Fibroblast of upper back skin (primary cell): ENCODE measurements around the gene PPP1R2B.
"Not testable (repeated sequence)": the region's sequence is repeated elsewhere in the genome, so short reads cannot be mapped to it uniquely, and the experiment has no call there.

Experiments
- DNase-seq: peaks from one replicate; pipeline ENCODE4 v3.0.0-alpha.2; 2013

PPP1R2B gene

DNA sequence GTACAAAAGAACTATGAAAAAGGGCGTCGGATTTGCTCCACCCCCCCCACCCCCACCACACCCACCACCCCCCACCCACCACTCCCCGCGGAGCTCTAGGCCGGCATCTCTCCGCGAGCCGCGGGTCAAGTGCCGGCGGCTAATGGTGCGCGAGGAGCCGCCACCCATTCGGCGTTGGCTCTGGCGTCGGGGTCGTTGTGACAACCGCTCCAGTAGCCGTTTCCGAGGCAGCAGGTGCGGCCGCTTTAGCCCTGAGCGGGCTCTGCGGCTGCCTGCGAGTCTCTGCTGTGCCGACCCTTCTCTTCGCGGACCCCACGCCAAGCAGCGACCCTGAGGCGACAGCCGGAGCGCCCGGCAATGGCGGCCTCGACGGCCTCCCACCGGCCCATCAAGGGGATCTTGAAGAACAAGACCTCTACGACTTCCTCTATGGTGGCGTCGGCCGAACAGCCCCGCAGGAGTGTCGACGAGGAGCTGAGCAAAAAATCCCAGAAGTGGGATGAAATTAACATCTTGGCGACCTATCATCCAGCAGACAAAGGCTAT is at the start of gene PPP1R2B:
PPP1R2B (plus strand) TSS at position 90 of the 546 bp plus-strand sequence; CDS start at position 358, 268 bp downstream.
- no peak for DNase-seq

DNA sequence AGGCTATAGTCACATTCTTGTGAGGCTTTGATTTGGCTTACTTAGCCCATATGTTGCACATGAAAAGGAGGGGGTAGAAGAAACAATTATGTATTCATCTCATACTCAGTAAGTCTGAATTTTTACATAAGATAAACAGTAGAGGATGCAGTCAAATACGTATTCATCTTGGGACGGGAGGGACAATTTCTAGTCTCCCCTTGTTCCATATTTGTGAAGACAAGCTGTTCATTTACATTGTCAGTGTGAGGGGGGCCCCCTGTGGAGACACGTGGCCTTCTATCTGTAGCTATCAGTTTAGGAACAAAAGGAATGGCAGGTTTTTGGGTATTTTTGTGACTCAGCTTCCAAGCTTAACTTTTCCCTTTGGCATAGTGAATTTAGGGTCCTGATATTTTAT is 49.2 kb upstream of the PPP1R2B start:
- peak; percentile 11 for DNase-seq

DNA sequence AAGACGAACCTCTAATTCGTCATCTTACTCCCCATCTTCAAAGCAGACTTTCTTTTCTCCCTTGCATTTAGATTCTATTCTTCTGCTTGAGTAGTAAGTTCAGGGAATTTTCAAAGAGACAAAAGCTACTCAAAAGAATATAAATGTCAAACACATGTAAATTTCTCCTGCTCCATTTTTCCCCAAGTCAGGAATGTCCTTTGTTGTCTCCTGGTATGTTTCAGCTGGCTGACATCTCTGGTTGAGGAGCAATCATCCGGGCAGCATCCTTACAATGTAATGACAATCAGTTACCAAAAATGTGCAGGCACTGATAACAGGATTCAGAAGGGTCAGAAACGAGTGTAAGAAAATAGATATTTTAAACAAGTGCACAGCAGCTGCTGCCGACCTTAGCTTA is 47.6 kb upstream of the PPP1R2B start:
- no peak for DNase-seq

DNA sequence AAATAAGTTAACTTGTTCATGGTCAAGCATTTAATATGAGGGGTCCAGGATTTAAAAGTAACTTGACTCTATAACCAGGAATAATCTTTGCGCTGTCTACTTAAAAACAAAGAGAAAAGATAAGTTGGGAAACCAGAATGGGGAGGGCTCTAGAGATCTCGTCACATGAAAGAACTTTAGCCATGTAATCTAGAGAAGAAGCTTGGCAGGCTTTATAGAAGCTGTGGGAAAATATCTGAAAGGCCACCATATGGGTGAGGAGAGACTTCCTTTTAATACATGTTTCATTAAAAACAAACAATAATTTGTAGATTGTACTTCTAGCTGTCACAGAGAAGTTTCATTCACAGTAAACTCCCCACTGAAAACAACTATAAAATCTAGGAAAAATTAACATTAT is 46.7 kb upstream of the PPP1R2B start:
- no peak for DNase-seq

DNA sequence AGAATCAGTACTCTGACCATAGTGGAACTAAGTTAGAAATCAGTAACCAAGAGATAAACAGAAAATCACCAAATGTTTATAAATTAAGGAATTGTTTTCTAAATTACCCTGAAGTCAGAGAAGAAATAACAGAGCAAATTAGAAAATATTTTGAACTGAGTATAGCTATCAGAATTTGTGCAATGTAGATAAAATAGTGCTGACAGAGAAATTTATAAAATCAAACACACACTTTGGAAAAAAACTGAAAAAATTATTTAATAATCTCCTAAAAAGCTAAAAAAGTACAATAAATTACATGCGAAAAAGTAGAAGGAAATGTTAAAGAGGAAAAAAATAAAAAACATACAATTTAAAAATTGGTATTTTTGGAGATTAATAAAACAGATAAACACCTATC is 37.1 kb upstream of the PPP1R2B start:
- no peak for DNase-seq

DNA sequence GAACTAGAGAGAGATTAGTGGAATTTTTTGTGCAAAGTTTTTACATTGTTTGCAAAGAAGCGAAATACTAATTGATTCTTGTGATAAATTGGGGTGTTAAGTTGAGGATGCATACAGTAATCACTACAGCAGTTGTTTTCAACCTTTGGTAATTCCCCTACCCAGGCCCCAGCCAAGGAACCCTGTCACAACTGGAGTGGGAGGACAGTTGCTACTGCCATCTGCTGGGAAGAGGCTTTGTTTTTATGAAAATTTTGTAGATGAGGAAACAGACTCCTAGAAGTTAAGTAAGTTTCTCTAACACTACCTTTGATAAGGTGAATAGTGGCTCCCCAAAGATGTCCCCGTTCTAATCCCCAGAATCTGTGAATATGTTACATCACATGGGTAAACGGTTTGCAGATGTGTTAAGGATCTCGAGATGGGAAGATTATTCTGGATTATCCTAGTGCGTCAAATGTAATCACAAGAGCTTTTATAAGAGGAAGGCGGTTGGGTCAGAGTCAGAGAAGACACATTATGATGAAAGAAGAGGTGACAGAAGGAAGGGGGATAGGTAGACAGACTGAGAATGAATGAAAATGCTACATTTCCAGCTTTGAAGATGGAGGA is 34.0 kb upstream of the PPP1R2B start:
- DNase-seq: peak; percentile 43

DNA sequence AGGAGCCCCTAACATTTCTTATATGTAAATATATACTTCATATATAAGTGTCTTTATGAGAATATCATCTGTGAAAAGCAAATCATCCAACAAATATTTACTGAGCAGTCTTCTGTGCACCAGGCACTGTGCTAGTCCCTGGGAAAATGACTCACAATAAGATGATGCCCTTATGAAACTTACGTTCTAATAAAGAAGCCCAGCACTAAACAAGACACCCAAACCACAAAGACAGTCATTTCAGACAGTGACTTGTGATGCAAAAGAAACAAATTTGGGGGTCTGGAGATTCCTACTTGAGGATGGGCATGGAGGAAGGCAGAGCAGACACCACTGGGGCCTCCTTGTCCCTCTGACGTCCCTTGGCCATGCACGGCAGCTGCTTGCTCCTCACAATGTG is 30.6 kb upstream of the PPP1R2B start:
- no peak for DNase-seq

DNA sequence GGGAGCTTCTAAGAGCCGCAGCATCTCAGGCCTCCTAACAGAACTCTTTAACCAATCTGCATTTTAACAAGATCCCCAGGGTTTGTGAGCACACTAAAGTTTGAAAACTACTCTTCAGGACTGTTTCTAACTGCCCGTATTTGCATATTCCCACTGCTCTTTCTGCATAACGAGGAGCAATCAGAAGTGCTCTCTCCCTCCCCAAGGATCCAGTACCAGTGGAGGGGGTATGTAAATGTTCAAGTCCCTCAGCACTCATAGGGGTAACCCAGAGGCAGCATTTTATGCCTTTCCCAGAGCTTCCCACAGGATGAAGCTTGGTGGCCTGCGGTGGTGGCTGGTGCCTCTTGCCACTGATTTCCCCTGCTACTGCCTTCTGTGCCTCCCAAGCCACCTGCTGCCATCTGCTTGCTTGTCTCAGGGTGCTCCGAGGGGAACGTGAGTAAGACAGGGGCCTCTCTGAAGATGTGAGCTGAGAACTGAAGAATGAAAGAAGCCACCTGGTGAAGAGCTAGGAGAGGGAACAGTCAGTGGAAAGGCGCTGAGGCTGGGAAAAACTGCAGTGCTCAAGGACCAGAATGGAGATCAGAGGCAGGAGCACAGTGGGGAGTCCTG is 30.0 kb upstream of the PPP1R2B start:
- DNase-seq: no peak

DNA sequence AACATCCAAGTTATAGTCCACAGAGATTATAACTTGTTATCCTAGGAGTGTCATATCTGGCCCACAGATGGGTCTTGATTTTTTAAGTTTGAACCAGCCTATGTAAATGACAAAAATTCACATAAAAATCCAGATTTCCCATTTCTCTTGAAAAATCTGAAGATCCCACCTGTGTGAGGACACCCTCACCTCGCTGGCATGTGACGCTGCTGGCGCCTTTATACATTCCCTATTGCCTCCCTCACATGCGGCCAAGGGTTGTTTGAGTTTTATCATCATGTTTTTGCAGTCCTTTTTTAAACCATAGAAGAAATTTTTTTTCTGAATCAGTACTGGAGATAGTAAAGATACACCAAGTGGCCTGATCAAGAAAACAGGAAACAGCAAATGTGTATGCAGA is 25.9 kb upstream of the PPP1R2B start:
- no peak for DNase-seq

DNA sequence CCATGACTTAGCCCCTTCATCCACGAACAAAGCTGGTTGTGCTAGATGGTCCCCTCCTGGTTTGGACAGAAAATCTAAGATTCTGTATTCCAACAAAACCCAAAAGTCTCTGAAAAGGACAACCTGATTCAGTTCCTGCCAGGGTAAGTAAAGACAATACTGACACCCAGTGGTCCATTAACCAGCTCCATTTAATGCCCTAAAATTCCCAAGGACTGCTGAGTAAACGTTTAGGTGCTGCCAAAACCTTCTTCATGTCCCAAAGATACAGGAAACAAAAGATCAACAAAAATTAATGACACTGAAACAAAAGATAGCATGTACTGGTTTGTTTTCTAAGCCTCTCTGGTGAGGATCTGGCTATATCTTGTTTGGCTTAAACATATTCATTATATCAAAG is 25.3 kb upstream of the PPP1R2B start:
- peak; percentile 63 for DNase-seq

DNA sequence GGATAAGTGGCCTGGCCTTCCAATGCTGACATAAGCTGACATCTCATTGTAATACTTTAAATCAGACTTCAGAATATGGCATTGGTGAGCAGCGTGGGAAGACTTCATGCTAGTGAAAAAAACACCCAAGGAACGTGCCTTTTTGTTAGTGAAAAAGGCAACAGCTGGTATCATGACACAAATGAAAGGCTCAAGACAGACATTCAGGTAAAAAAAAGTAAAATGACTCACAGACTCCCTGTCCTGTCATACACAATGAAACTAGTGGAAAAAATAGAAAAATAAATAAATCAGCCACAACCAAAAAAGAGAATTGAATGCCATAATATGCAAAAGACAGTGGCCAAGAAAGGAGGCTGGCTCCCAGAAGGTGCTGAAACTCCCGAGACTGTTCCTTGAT is 24.4 kb upstream of the PPP1R2B start:
- no peak for DNase-seq

DNA sequence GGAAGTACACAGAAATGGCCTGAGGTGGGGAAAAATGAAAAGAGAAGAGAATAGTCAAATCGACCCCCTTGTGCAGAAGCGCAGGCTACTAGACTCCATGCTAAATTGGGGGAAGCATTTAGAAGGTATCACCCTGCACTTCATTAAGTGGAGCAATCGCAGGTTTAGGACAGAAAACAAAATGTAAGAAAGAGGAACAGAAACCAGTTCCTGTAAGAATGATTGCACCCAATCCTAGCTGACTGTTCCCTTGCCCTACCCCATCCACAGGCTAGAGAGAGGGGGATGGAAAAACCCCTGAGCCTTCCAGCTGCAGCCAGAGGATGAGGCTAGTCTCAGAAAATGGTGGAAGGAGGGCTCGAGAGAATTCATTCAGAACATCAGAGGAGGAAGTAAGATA is 23.9 kb upstream of the PPP1R2B start:
- no peak for DNase-seq

DNA sequence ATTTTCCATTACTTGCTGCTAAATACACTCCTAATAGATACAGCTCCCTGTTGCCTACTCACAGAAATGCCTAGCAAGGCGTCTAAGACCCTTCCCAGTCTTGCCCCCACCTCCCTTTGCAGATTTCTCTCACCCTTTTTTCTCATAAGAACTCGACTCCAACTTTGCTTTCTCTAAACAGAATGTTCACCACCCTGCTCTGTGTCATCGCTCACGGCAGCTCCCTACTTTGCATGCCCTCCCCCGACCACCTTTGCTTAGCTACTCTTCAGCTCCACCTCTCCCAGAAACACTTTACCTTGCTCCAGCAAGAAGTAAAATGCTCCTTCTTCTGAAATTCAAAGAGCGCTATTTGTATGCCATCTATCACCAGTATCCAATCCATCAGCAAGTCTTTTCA is 15.2 kb upstream of the PPP1R2B start:
- DNase-seq: no peak

DNA sequence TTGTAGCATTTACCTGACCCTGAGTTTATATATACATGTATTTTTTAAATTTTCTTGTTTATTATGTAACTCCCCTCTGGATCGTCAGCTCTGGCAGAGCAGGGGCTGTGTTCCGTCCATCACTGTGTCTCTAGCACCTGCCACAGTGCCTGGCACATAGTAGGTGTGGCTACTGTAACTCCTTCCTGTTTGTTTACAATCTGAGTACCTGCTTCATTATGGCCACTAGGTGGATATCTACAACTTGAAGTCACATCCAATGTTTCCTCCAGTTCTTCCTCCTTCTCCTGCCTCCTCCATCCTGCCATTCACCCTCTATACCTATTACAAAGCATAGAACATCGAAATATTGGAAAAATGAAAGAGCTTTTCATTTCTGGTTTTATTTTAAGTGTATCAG is 14.2 kb upstream of the PPP1R2B start:
- no peak for DNase-seq

DNA sequence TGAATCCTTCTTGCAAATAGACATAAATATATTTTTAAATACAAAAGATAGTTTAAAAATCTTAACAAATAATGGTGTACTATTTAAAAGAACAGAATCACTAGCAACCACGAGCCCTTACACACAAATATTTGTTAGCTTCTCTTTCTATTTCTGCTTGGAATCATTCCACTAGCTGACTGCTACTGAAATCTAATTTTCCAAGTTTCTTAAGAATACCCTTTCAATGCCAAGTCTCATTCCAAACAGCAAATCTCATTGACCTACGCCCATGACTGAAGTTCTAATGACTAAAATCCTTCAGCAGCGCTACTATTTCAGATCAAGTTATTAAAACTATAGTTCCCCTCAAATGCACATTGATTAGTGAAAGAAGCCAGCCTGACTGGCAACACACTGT is 13.2 kb upstream of the PPP1R2B start:
- DNase-seq: no peak

DNA sequence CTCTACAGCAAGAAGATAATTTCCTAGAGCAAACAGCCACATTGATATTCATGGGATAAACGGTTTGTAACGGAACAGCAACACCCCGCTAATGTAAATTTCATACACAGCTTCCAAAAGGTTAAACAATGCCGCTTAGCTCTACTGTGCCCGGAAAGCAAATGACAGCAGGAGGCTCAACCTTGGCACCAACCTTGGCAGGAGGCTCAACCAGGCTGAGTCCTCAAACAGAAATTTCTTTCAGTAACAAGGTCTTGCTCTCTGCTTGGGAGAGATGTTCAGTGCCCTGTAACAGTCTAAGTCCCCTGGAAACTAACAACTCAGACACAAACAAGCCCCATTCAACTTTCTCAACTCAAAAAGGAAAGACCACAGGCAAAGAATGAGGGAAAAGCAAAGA is 11.1 kb upstream of the PPP1R2B start:
- no peak for DNase-seq

DNA sequence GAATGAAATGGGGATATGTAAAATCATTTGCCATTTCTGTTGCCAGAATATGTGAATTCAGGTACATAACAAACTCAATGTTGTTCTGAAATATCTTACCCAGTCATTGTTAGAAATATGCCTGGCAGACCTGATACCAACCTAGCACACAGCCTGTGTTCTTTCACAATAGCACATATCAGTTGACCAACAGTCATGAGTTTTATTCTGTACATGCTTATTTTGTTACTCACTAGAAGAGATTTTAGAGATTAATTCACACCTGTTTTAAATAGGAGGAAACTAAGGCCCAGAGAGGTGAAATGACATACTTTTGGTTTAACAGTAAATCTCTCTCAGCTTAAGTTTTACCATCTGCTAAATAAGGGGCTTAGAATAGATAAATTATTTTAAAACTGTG is 8.4 kb upstream of the PPP1R2B start:
- no peak for DNase-seq

DNA sequence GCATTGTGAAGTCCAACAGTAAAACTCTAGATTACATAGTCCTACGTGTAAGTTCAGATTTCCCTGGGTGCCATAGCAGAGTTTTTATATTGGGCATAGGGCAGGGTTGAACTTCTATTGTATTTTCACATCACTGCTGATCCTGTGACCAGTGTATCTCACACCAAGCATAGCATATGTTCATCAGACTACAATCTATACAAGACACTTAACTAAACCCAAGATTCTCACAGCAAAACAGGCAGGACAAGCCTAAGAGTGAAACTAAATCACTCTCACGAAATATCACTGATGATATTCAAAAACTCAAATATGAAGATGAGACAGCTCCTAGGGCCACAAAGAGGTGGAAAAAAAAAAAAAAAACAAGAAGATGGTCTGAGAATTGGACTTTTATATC is 3.2 kb upstream of the PPP1R2B start:
- no peak for DNase-seq

DNA sequence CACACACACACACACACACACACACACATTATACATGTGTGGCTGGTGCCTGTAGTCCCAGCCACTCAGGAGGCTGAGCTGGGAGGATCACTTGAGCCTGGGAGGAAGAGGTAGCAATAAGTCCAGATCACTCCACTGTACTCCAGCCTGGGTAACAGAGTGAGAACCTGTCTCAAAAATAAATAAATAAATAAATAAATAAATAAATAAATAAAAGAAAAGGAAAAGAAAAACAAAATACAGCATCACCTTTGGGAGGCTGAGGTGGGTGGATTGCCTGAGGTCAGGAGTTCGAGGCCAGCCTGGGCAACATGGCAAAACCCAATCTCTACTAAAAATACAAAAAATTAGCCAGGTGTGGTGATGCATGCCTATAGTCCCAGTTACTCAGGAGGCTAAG is 1.6 kb upstream of the PPP1R2B start:
- DNase-seq: not testable (repeated sequence)

DNA sequence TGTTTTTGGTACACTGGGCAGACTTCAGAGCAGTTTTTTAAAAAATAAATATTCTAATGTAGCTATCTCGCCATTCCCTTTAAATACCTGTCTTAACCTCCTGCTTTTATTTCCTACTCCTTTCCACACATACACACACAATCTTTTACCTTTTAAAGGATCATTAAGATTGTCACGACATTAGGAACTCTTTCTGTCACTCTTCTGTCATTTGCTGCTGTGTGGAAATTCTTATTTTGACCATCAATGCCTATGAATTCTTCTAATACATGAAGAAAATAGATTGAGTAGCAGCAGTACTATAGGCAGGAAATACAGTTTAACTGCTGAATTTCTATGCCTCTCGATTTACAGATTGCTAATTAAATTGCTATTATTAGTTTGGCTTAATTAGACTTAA is 1.8 kb downstream of the PPP1R2B start:
- DNase-seq: no peak

DNA sequence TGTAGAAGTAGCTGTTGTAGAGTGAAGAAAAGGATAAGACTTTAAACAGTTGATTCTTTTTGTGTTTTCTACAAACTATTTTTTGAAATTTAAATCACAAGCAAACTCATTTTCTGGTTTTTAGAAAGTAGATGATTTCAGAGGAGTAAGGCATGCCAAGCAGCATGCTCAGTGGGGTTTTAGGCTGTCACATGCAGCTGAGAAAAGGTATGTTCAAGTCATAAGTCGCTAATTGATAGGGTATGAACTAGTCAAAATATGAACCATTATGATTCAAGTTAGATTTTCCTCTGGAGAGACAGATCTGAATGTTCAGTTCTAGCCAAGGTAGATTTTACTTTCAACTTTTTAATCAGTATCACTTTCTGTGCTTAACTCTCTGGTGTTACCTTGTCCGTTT is 3.0 kb downstream of the PPP1R2B start:
- DNase-seq: not testable (repeated sequence)

DNA sequence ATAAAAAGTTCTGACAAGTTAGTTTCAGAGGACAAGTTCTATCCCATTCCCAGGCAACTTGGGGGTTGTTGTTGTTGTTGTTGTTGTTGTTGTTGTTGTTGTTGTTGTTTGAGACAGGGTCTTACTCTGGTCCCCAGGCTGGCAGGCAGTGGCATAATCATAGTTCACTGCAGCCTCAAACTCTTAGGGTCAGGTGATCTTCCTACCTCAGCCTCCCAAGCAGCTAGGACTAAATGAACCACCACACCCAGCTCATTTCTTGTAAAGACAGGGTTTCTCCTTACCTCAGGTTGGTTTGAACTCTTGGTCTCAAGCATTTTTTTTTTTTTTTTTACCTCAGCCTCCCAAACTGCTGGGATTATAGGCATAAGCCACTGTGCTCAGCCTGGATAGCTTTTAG is 15.3 kb downstream of the PPP1R2B start:
- DNase-seq: no peak

DNA sequence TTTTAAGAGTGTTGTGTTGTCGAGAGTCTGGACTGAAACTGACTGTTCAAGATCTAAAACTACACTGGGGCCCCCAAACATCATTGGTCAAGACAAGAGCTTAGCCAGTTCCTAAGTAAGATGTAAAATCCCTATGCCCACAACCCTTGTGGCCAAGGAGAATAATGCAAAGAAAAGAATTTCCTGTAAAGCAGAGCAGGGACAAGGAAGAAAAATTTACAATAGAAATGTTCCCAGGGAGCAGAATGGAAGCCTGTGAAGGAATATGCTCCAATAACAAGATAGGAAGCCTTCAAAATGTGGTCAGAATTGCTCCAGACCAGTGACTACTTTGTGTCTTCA is 20.4 kb downstream of the PPP1R2B start:
- no peak for DNase-seq

DNA sequence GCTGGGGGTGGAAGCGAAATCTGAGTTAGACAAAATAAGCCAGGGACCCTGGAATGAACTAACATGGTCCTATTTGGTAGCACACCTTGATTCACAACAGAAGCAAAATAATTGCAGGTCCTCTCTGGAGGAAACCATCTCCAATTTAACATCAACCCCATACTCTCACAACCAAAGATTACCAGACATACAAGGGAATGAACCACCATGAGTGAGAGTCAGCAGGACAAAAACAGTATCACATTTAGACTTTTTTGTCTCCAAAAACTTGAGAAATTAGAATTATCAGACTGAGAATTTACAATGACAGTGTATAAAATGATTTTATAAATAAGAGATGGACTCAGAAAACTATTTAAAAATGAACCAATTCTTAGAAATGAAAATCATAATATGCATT is 21.1 kb downstream of the PPP1R2B start:
- DNase-seq: no peak

DNA sequence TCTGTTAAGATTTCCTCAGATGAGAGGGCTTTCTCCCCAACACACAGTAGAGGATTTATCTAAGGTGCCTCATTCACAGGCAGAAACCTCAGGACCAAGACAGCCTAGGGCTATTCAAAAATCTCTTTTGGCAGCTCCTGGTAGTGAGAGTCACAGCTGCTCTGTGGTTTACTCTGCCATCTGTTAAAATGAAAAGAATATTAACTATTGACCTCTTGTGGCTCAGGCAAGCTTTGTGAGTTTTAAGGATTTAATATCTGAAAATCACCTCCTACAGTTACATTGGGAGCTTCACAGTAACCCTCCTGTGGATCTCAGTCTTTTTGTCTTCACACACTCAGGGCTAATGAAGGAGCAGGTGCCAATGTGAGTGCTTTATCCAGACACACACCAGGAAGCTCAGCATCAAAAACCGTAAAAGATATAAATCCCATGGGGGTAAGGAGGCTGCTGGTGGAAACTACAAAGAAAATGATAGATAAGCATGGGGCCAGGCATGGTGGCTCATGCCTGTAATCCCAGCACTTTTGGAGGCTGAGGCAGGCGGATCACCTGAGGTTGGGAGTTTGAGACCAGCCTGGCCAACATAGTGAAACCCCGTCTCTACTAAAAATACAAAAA is 29.7 kb downstream of the PPP1R2B start:
- DNase-seq: no peak
